Left ventricle myocardium inferior (tissue), 1 donor: ENCODE measurements around the gene MKNK2. TPM values are rescaled to one million over a fixed set of nuclear protein-coding genes. Genes with fewer than 3 reads are reported as not detected.
"Not testable (repeated sequence)": the region's sequence is repeated elsewhere in the genome, so short reads cannot be mapped to it uniquely, and the experiment has no call there.

Experiments used
- DNase-seq: peaks from one replicate; pipeline ENCODE4 v3.0.0-alpha.2; 2020
- H3K27ac ChIP-seq: fragments of 200-600 bp; replicated peaks from 2 replicates; pipeline ENCODE4 v1.8.0; 2021
- H3K27me3 ChIP-seq: fragments of 200-600 bp; 2 replicates; pipeline ENCODE4 v1.8.0; 2021; ENCODE audit warnings: low read depth
- H3K36me3 ChIP-seq: fragments of 200-600 bp; 2 replicates; pipeline ENCODE4 v1.8.0; 2021
- H3K4me1 ChIP-seq: fragments of 200-600 bp; 2 replicates; pipeline ENCODE4 v1.8.0; 2021
- H3K4me3 ChIP-seq: fragments of 200-600 bp; 2 replicates; pipeline ENCODE4 v1.8.0; 2021; ENCODE audit warnings: mild to moderate bottlenecking, moderate library complexity
- H3K9me3 ChIP-seq: fragments of 200-600 bp; replicated peaks from 2 replicates; pipeline ENCODE4 v1.8.0; 2021
- CTCF ChIP-seq: fragments of 200-600 bp; IDR thresholded peaks from 2 replicates; pipeline ENCODE4 v1.8.0; 2021; ENCODE audit warnings: antibody characterized with exemption, mild to moderate bottlenecking, borderline replicate concordance
- intact Hi-C: fragments of 100-400 bp; cut with micrococcal nuclease; formaldehyde crosslinking; loops from one replicate; pipeline ENCODE4 v1.11.0; 2022
- total RNA-seq: library from RNA; stranded (reverse); fragmentation: NEBNext Ultra II Directional; extraction: Animal tissue kit (Norgen Biotek cat#: 25700); gene quantifications from one replicate; pipeline ENCODE4 v1.2.1, GENCODE V29; 2021
- donor health status: DM: no; HTN: yes; CAD: no; lungs with severe emphysema.

MKNK2 gene
- total RNA-seq, 1 donor from 2014 or later: 200 TPM

GRCh38 chr19:1992759-1993260 is 58.2 kb downstream of the MKNK2 start:
- TF ChIP-seq CTCF: no peak

GRCh38 chr19:1991018-1991913 is 59.8 kb downstream of the MKNK2 start:
- intact Hi-C loops: no loop called here
- peaks cover 67% of the 10 kb centered on the region for H3K36me3 ChIP-seq
- no peak for DNase-seq
- H3K4me3 ChIP-seq: no peak overlapping the region
- TF ChIP-seq CTCF: no peak
- no peaks in the 10 kb centered on the region for H3K9me3 ChIP-seq
- H3K27ac ChIP-seq: no peak overlapping the region
- H3K27me3 ChIP-seq: no peaks in the 10 kb centered on the region
- H3K4me1 ChIP-seq: no peaks in the 10 kb centered on the region

More at GRCh38 chr19:1992759-1993260, 58.2 kb downstream of the MKNK2 start:
- no peaks in the 10 kb centered on the region for H3K4me1 ChIP-seq
- no peaks in the 10 kb centered on the region for H3K9me3 ChIP-seq
- peaks cover 65% of the 10 kb centered on the region for H3K36me3 ChIP-seq
- intact Hi-C loops: no loop called here
- H3K27me3 ChIP-seq: no peaks in the 10 kb centered on the region
- DNase-seq: no peak
- no peak overlapping the region for H3K27ac ChIP-seq
- H3K4me3 ChIP-seq: no peak overlapping the region

GRCh38 chr19:1990230-1991017 is 60.6 kb downstream of the MKNK2 start:
- Histone ChIP-seq H3K27me3 (no peaks in the 10 kb centered on the region), H3K4me3 (no peak overlapping the region), H3K36me3 (peaks cover 70% of the 10 kb centered on the region), H3K9me3 (no peaks in the 10 kb centered on the region), H3K4me1 (no peaks in the 10 kb centered on the region), H3K27ac (no peak overlapping the region)
- no peak for DNase-seq
- intact Hi-C loops: no loop called here
- TF ChIP-seq CTCF: no peak

GRCh38 chr19:1989513-1990229 is 61.4 kb downstream of the MKNK2 start:
- no peak for DNase-seq
- H3K36me3 ChIP-seq: peaks cover 78% of the 10 kb centered on the region
- no peak overlapping the region for H3K4me3 ChIP-seq
- no peak for TF ChIP-seq CTCF
- H3K27me3 ChIP-seq: no peaks in the 10 kb centered on the region
- no peaks in the 10 kb centered on the region for H3K4me1 ChIP-seq
- H3K9me3 ChIP-seq: no peaks in the 10 kb centered on the region
- intact Hi-C loops: no loop called here
- no peak overlapping the region for H3K27ac ChIP-seq

- intact Hi-C loops, H3K4me3 ChIP-seq: not testable (repeated sequence)
- peaks cover 76% of the 10 kb centered on the region for H3K36me3 ChIP-seq
These were observed 62.6 kb downstream of the MKNK2 start for GRCh38 chr19:1988464-1988863.

More at GRCh38 chr19:1988464-1988863, 62.6 kb downstream of the MKNK2 start:
- not testable (repeated sequence) for H3K27me3 ChIP-seq, H3K27ac ChIP-seq, H3K9me3 ChIP-seq, DNase-seq, H3K4me1 ChIP-seq

Other genes with a start within 250 kb of the MKNK2 start
- 0.41 TPM for gene ATP8B3, start 239.0 kb downstream of the MKNK2 start, total RNA-seq
- gene REXO1, start 202.8 kb downstream of the MKNK2 start, total RNA-seq: 17.7 TPM
- gene KLF16, start 187.7 kb downstream of the MKNK2 start, total RNA-seq: 6.4 TPM
- gene ABHD17A, start 165.7 kb downstream of the MKNK2 start, total RNA-seq: 55.6 TPM
- gene ADAT3, start 145.8 kb downstream of the MKNK2 start, total RNA-seq: 1.8 TPM
- gene SCAMP4, start 145.8 kb downstream of the MKNK2 start, total RNA-seq: 16.2 TPM
- 24.5 TPM for gene CSNK1G2, start 110.1 kb downstream of the MKNK2 start, total RNA-seq
- 53.4 TPM for gene BTBD2, start 35.5 kb downstream of the MKNK2 start, total RNA-seq
- 16.1 TPM for gene MOB3A, start 45.1 kb upstream of the MKNK2 start, total RNA-seq
- gene IZUMO4, start 45.7 kb upstream of the MKNK2 start, total RNA-seq: 2.8 TPM
- gene AP3D1, start 100.3 kb upstream of the MKNK2 start, total RNA-seq: 75.4 TPM
- gene DOT1L, start 112.7 kb upstream of the MKNK2 start, total RNA-seq: 8.4 TPM
- gene PLEKHJ1, start 185.1 kb upstream of the MKNK2 start, total RNA-seq: 47.8 TPM
- 28.7 TPM for gene SF3A2, start 185.6 kb upstream of the MKNK2 start, total RNA-seq
- gene AMH, start 198.1 kb upstream of the MKNK2 start, total RNA-seq: 1.1 TPM
- gene JSRP1, start 205.2 kb upstream of the MKNK2 start, total RNA-seq: 0.36 TPM
- 0.77 TPM for gene PEAK3, start 230.9 kb upstream of the MKNK2 start, total RNA-seq